ENCODE data around the gene S100A7.
"Not testable (repeated sequence)": the region's sequence is repeated elsewhere in the genome, so short reads cannot be mapped to it uniquely, and the experiment has no call there.

The S100A7 gene

GRCh38 chr1:153476491-153477093 is 16.1 kb upstream of the S100A7 start:
- no peak for DNase-seq (ENCODE audit: low read depth)

DNA sequence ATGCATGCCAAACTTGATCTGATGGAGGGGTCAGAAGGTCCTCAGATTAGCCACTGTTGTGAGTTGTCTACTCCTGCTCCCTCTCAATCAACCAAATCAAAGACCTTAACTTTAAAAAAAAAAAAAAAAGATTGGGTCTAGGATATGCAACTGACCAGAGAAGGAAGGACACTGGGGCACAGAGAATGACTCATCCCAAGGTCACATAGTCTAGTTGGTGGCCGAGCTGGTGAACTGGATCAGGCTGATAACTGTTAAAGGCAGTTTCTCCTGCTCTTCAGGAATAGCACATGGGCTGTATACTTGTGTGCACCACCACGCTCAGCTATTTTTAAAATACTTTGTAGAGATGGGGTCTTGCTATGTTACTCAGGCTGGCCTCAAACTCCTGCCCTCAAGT is 14.8 kb upstream of the S100A7 start:
- no peak for DNase-seq (ENCODE audit: low read depth)

- DNase-seq (ENCODE audit: low read depth) = no peak
Measured at GRCh38 chr1:153474347-153474746, 13.9 kb upstream of the S100A7 start.

- peak; percentile 38 for DNase-seq (ENCODE audit: low read depth)
Measured at GRCh38 chr1:153470707-153471106, 10.3 kb upstream of the S100A7 start.

- peak; percentile 63 for DNase-seq (ENCODE audit: low read depth)
Measured at GRCh38 chr1:153466908-153467307, 6.5 kb upstream of the S100A7 start.

GRCh38 chr1:153465811-153466636 is 5.6 kb upstream of the S100A7 start:
- DNase-seq (ENCODE audit: low read depth) = peak; percentile 50

DNA sequence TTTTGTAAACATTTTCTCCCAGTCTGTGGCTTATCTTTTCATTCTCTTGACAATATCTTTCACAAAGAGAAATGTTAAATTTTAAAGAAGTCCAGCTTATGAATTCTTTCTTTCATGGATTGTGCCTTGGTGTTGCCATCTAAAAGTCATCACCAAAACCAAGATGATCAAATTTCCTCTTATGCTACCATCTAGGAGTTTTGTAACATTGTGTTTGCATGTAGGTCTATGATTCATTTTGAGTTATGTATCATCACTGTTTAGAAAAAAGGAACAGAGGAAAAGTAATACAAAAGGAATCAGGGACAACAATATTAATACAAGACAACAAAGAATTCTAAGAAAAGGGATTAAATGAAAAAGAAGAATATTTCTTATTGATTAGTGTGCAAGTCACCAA is 2.3 kb upstream of the S100A7 start:
- not testable (repeated sequence) for DNase-seq (ENCODE audit: low read depth)

GRCh38 chr1:153459655-153460054 is 796 bp downstream of the S100A7 start:
- DNase-seq (ENCODE audit: low read depth) = no peak

DNA sequence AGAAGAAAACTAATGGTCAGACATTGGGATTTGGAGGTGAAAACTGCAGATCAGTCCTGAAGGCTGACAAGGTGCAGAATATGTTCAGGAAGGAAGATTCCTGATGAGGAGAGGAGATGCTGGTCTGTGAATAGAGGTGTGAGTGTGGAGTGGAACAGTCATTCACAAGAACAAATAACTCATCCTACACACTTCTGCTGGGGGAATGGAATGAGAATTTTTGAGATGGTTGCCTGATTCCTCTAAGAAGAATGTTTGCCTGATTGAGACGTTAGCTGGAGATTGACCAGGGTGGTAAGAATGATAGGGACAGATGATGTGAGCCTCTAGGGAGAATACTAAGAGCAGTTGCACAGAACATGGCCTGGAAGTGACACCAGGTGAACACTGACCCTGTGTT is 4.1 kb downstream of the S100A7 start:
- no peak for DNase-seq (ENCODE audit: low read depth)

DNA sequence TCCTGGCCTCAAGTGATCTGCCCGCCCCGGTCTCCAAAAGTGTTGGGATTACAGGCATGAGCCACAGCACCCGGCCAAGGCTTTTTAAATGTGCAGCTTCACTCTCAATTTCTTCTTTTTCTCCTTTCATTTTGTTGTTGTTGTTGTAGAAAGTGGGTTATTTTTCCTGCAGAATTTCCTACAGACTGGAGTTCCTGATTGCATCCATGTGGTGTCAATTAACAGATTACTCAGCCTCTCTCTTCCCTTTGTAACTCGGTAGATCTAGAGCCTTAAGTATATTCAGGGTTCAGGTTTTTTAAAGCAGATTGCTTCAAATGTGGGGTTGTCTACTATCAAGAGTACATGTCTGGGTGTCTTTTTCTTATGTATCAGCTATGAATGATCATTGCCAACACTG is 11.6 kb downstream of the S100A7 start:
- peak; percentile 3 for DNase-seq (ENCODE audit: low read depth)

GRCh38 chr1:153447498-153448170 is 12.8 kb downstream of the S100A7 start:
- DNase-seq (ENCODE audit: low read depth) = peak; percentile 62

- DNase-seq (ENCODE audit: low read depth) = no peak
Measured at GRCh38 chr1:153444078-153444477, 16.4 kb downstream of the S100A7 start.

DNA sequence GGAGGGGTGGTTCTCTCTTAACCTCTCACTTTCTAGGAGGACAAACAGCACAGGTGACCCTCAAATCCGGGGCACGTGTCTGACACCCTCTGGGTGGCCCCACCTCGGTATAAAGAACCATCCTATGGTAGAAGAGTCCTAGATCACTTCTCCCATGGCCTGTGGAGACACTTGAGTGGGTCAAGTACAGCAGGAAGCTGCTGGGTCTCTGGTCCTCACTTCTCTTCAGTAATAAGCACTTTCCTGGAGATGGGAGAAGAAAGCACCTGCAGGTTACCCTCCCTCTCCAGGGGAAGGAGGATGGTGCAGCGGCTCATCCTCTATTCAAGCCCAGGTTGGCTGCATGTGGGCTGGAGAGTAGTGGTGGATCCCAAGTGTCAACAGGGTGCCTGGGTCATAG is 17.0 kb downstream of the S100A7 start:
- no peak for DNase-seq (ENCODE audit: low read depth)

GRCh38 chr1:153441238-153441755 is 19.2 kb downstream of the S100A7 start:
- no peak for DNase-seq (ENCODE audit: low read depth)

- DNase-seq (ENCODE audit: low read depth) = no peak
Measured at GRCh38 chr1:153439273-153439672, 21.2 kb downstream of the S100A7 start.

- no peak for DNase-seq (ENCODE audit: low read depth)
Measured at GRCh38 chr1:153438599-153438998, 21.9 kb downstream of the S100A7 start.

DNA sequence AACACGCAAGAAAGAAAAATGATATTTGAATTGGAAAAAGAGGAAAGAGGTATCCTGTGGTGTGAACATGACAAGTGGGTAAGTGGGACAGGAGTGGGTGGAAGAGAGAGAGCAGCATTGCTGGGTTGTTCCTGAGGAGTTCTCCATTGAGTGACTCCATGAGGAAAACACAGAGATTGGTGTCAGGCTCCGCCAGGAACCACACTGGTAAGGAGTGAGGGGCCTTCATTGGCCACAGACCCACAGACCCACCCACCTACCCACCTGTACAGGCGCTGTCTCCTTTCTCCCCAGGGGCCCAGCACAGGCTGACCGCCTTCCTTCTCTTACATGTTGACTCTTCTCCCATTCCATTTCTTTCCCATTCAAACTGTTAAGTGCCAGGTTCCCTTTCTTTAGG is 23.2 kb downstream of the S100A7 start:
- DNase-seq (ENCODE audit: low read depth) = no peak

DNA sequence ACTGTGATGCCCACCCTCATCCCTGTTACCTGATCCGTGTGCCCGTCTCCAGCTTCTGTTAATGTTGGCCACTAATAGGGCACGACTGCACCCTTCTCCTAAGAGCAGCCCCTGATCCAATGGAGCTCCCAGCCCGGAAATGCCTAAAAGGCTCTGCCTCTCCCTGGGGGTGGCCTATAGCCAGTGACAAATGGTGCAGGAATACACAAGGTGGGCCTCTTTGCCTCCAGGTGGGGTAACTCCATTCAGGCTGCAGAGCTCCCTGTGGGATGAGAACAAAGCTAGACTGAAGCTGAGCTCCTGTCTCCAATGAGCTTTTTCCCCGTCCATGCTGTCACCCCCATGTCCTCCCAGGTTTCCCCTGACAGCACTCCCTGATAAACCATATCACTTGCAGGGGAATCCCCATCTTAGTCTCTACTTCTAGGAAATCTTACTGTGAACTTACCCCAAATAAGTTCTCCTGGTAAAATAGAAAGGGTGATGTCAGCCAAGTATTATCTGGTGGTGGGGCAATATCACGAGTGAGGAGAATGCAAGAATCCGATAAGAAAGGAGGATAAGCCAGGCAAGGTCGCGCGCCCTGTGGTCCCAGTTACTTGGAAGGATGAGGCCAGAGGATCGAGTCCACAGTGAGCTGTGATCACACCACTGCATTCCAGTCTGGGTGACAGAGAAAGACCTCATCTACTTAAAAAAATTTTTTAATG is 25.6 kb downstream of the S100A7 start:
- DNase-seq (ENCODE audit: low read depth) = no peak

DNA sequence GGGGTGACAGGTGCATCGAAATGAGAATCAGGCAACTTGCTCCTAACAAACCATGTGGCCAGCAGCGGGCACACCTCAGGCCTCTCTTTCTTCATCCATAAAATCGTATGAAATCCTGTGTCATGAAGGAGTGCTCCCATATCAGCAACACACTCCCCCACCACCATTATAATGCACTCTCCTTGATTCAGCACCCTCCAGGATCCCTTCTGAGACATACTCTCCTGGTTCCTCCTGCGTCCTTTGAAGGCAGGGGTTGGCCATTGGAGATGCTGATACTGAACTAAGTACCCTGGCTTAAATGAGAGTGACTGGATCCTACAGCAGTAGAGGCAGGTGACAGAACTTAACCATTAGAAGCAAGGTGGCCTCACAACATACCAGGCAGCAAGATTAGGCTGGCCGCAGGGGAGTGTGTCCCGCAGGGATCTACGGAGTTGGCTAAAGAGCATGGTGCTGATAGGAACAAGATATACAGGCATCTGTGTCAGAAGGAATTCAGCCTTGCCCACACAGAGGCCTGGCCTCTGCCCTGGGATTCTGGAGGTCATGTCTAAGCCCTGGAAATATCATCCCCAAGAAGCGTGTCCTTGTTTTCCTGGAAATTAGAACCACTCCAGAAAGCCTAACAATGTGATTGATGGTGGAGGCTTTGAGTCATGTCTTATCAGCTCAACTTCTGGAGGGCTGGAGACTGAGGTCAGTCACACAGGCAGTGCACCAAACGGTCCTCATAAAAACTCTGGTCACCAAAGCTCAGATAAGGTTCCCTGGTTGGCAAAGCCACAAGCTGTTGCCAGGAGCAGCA is 27.4 kb downstream of the S100A7 start:
- DNase-seq (ENCODE audit: low read depth) = no peak

GRCh38 chr1:153431928-153432327 is 28.5 kb downstream of the S100A7 start:
- no peak for DNase-seq (ENCODE audit: low read depth)

DNA sequence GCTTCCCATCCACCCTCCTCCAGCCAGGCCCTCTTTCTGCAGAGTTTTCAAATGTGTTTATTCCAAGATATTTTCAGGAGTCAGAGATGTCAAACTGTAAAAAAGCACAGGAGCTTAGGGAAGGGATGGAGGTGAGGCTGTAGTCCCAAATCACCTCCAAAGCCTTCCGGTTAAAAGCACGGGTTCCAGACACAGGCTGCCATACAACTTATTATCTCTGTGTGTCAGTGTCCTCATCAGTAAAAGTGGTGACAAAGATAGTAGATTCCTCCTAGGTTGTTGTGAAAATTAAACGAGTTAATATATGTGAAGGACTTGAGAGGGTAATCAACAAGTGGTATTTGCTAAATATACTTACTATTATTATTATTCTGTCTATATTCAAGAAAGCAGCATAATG is 29.0 kb downstream of the S100A7 start:
- DNase-seq (ENCODE audit: low read depth) = no peak
